Activated naive CD8-positive, alpha-beta T cell treated with anti-CD3 and anti-CD28 coated beads, Interleukin-2, amount 10 ng/mL, durations not matched to agents 7 days and 5 days (primary cell): ENCODE data around the gene HEPHL1. TPM values are rescaled to one million over a fixed set of nuclear protein-coding genes. Genes with fewer than 3 reads are reported as not detected.

Experiments used
- ATAC-seq: fragments of 150-1000 bp; cut with Tn5 transposase; one replicate; pipeline ENCODE4 v1.10.0; 2021; ENCODE audit warnings: low read depth, moderate library complexity
- POLR2A ChIA-PET: fragments of 350-600 bp; sonication (Branson Sonifier 250); formaldehyde crosslinking; loops from one replicate; lab custom pipeline; 2021; ENCODE audit warnings: antibody characterized with exemption; lab: Charles Lee
- DNase-seq: peaks from one replicate; pipeline ENCODE4 v3.0.0; 2021
- H3K27ac Mint-ChIP-seq: one replicate; pipeline ENCODE4 v1.8.0; 2022; ENCODE audit warnings: mild to moderate bottlenecking, mixed read lengths
- H3K27me3 Mint-ChIP-seq: one replicate; pipeline ENCODE4 v1.8.0; 2022; ENCODE audit warnings: mild to moderate bottlenecking, moderate library complexity, mixed read lengths
- H3K36me3 Mint-ChIP-seq: one replicate; pipeline ENCODE4 v1.8.0; 2021; ENCODE audit warnings: mild to moderate bottlenecking, mixed read lengths
- H3K4me1 Mint-ChIP-seq: one replicate; pipeline ENCODE4 v1.8.0; 2021; ENCODE audit warnings: mixed read lengths
- H3K4me3 Mint-ChIP-seq: one replicate; pipeline ENCODE4 v1.8.0; 2022; ENCODE audit warnings: mild to moderate bottlenecking, moderate library complexity, mixed read lengths
- H3K9me3 Mint-ChIP-seq: one replicate; pipeline ENCODE4 v1.8.0; 2021; ENCODE audit warnings: mixed read lengths
- total RNA-seq, 2 experiments: library from RNA; stranded (reverse); gene quantifications; one replicate each; pipeline ENCODE4 v1.2.3, GENCODE V29; 2021

The HEPHL1 gene
- total RNA-seq, 2 experiments from 2014 or later, result not detected

GRCh38 chr11:94068764-94069163, 47.6 kb downstream of the HEPHL1 start:
- Mint-ChIP-seq H3K27ac (no peak overlapping the region), H3K27me3 (peaks cover 7% of the 10 kb centered on the region), H3K9me3 (no peaks in the 10 kb centered on the region), H3K4me3 (no peak overlapping the region), H3K36me3 (no peaks in the 10 kb centered on the region), H3K4me1 (no peaks in the 10 kb centered on the region)
- POLR2A ChIA-PET, result no interaction called here
- ATAC-seq (no peak), DNase-seq (no peak)

DNA sequence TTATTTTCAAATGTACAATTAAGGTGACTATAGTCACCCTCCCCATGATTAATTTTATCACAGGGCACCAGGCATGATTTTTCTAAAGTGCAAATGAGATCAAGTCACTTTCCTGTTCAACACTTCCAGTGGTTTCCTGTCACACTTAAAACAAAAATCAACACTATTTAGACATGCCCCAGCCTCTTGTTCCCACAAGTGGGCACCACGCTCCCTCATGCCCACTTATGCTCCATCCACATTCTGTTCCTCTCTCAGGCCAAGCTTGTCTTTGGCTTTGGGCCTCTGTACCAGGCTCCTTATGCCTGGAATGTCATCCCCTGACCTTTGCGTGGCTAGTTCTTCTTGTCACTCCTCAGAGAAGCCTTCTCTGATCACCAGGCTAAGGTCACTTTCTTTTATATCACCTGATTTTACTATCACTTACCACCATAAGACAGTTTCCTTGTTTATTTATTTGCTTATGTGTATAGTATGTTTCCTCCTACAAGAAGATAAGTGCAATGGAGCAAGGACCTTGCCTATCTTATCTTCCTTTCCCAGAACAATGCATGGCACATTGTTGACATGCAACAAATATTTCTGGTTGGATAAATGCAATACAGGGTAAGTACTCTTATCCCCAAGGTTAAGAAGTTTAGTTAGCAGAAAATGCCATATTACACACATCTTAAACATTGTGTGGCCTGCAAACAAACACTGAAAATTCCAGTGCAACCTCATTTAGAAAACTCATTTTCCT, 56.6 kb downstream of the HEPHL1 start:
- Mint-ChIP-seq H3K27me3 (peaks cover 15% of the 10 kb centered on the region), H3K27ac (no peak overlapping the region), H3K4me3 (no peak overlapping the region), H3K36me3 (no peaks in the 10 kb centered on the region), H3K4me1 (no peaks in the 10 kb centered on the region), H3K9me3 (no peaks in the 10 kb centered on the region)
- ATAC-seq (no peak), DNase-seq (no peak)
- POLR2A ChIA-PET, result no interaction called here

GRCh38 chr11:94084164-94084563, 63.0 kb downstream of the HEPHL1 start:
- DNase-seq (no peak), ATAC-seq (no peak)
- Mint-ChIP-seq H3K27ac (no peak overlapping the region), H3K4me3 (no peak overlapping the region), H3K4me1 (no peaks in the 10 kb centered on the region), H3K36me3 (no peaks in the 10 kb centered on the region), H3K27me3 (peaks cover 14% of the 10 kb centered on the region), H3K9me3 (no peaks in the 10 kb centered on the region)
- POLR2A ChIA-PET, result no interaction called here

DNA sequence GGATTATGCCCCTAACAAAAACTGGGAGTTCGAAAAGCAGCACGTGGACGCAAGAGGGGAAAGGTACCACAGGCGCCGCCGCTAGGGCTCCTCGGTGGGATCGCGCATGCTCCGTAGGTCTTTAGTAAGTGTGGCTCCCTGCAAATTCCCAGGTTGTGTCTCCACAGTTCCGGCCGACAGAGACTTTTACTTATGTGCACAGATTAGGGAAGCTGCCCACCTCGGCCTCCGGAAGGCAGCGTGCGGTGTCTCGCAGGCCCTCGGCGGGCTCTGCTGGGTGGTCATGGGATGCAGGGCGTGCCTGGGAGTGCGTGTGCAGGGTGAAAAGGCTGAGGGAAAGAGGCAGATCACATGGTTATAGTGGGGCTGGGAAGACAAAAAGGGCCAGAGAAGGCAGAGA, 67.8 kb downstream of the HEPHL1 start:
- no peak overlapping the region for H3K4me3 Mint-ChIP-seq
- H3K27ac Mint-ChIP-seq, result no peak overlapping the region
- no peaks in the 10 kb centered on the region for H3K9me3 Mint-ChIP-seq
- H3K4me1 Mint-ChIP-seq, result no peaks in the 10 kb centered on the region
- ATAC-seq (no peak), DNase-seq (no peak)
- H3K36me3 Mint-ChIP-seq, result no peaks in the 10 kb centered on the region
- POLR2A ChIA-PET, result no interaction called here
- peaks cover 5% of the 10 kb centered on the region for H3K27me3 Mint-ChIP-seq

GRCh38 chr11:94089341-94089740, 68.2 kb downstream of the HEPHL1 start:
- H3K27ac Mint-ChIP-seq, result no peak overlapping the region
- POLR2A ChIA-PET, result no interaction called here
- H3K4me3 Mint-ChIP-seq, result no peak overlapping the region
- no peak for DNase-seq
- ATAC-seq, result no peak
- H3K9me3 Mint-ChIP-seq, result no peaks in the 10 kb centered on the region
- peaks cover 5% of the 10 kb centered on the region for H3K27me3 Mint-ChIP-seq
- H3K36me3 Mint-ChIP-seq, result no peaks in the 10 kb centered on the region
- no peaks in the 10 kb centered on the region for H3K4me1 Mint-ChIP-seq

GRCh38 chr11:94090401-94090800, 69.2 kb downstream of the HEPHL1 start:
- POLR2A ChIA-PET, result no interaction called here
- ATAC-seq (no peak), DNase-seq (no peak)
- Mint-ChIP-seq H3K36me3 (no peaks in the 10 kb centered on the region), H3K27ac (no peak overlapping the region), H3K4me3 (no peak overlapping the region), H3K27me3 (peaks cover 5% of the 10 kb centered on the region), H3K4me1 (no peaks in the 10 kb centered on the region), H3K9me3 (no peaks in the 10 kb centered on the region)

- Mint-ChIP-seq H3K27me3 (peaks cover 7% of the 10 kb centered on the region), H3K4me1 (no peaks in the 10 kb centered on the region), H3K4me3 (no peak overlapping the region), H3K27ac (no peak overlapping the region), H3K9me3 (no peaks in the 10 kb centered on the region), H3K36me3 (no peaks in the 10 kb centered on the region)
- POLR2A ChIA-PET, result no interaction called here
- ATAC-seq, result no peak
- DNase-seq, result no peak
Measured at GRCh38 chr11:94091091-94091490, 69.9 kb downstream of the HEPHL1 start.

DNA sequence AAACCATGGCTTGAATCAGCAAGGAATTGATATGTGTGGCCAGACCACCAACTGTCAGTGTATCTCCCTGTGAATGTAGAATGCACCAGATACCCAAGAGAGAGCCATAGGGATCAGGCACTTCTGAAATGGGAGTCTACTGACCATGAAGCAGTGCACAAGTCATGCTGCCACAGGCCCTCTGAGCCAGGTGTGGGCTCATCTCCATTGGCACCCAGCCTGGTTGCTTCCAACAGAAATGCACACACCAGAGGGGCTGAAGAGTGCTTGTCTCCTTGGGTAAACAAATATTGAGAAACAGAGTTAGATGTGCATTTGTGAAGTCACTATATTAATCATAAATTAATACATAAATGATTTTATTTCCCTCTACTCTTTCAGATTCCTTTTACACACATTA, 79.1 kb downstream of the HEPHL1 start:
- POLR2A ChIA-PET, result no interaction called here
- Mint-ChIP-seq H3K4me1 (no peaks in the 10 kb centered on the region), H3K27me3 (peaks cover 6% of the 10 kb centered on the region), H3K36me3 (no peaks in the 10 kb centered on the region), H3K27ac (no peak overlapping the region), H3K9me3 (no peaks in the 10 kb centered on the region), H3K4me3 (no peak overlapping the region)
- no peak for DNase-seq
- no peak for ATAC-seq

- Mint-ChIP-seq H3K4me3 (no peak overlapping the region), H3K27me3 (peaks cover 12% of the 10 kb centered on the region), H3K36me3 (no peaks in the 10 kb centered on the region), H3K4me1 (no peaks in the 10 kb centered on the region), H3K27ac (no peak overlapping the region), H3K9me3 (no peaks in the 10 kb centered on the region)
- ATAC-seq, result no peak
- no peak for DNase-seq
- POLR2A ChIA-PET, result no interaction called here
Measured at GRCh38 chr11:94103471-94103870, 82.3 kb downstream of the HEPHL1 start.

GRCh38 chr11:94104734-94105133, 83.6 kb downstream of the HEPHL1 start:
- Mint-ChIP-seq H3K4me1 (no peaks in the 10 kb centered on the region), H3K36me3 (no peaks in the 10 kb centered on the region), H3K27ac (no peak overlapping the region), H3K9me3 (no peaks in the 10 kb centered on the region), H3K27me3 (peaks cover 12% of the 10 kb centered on the region), H3K4me3 (no peak overlapping the region)
- ATAC-seq (no peak), DNase-seq (no peak)
- POLR2A ChIA-PET, result no interaction called here

DNA sequence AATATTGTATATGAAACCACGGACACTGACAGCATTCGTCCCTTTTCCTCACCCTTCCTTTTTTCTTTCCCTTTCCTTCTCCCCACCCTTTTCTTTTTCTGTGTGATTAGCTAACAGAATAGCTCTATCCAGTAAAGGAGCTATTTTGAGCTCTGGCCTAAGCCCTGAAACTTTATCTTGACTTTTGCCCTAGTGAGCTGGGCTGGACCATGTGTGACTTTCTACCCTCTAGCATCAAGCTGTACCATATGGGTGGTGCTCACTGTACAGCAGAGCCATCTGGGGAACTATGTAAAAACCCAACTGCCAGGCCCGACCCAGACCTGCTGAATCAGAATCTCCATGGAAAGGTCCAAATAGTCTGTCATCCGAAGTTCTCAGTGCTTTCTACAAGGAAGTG, 85.6 kb downstream of the HEPHL1 start:
- H3K27ac Mint-ChIP-seq, result no peak overlapping the region
- H3K4me1 Mint-ChIP-seq, result no peaks in the 10 kb centered on the region
- no peaks in the 10 kb centered on the region for H3K36me3 Mint-ChIP-seq
- no peak for DNase-seq
- POLR2A ChIA-PET, result no interaction called here
- ATAC-seq, result no peak
- no peaks in the 10 kb centered on the region for H3K9me3 Mint-ChIP-seq
- no peak overlapping the region for H3K4me3 Mint-ChIP-seq
- H3K27me3 Mint-ChIP-seq, result peaks cover 24% of the 10 kb centered on the region

- no peak for ATAC-seq
Measured at GRCh38 chr11:94107363-94107762, 86.2 kb downstream of the HEPHL1 start.

GRCh38 chr11:94111241-94111640, 90.1 kb downstream of the HEPHL1 start:
- POLR2A ChIA-PET, result no interaction called here
- H3K36me3 Mint-ChIP-seq, result no peaks in the 10 kb centered on the region
- no peaks in the 10 kb centered on the region for H3K9me3 Mint-ChIP-seq
- no peak overlapping the region for H3K4me3 Mint-ChIP-seq
- H3K27me3 Mint-ChIP-seq, result peaks cover 35% of the 10 kb centered on the region
- DNase-seq, result no peak
- no peak for ATAC-seq
- H3K4me1 Mint-ChIP-seq, result no peaks in the 10 kb centered on the region
- H3K27ac Mint-ChIP-seq, result no peak overlapping the region

More at GRCh38 chr11:94107363-94107762, 86.2 kb downstream of the HEPHL1 start:
- Mint-ChIP-seq H3K4me1 (no peaks in the 10 kb centered on the region), H3K9me3 (no peaks in the 10 kb centered on the region), H3K27me3 (peaks cover 26% of the 10 kb centered on the region), H3K36me3 (no peaks in the 10 kb centered on the region), H3K4me3 (no peak overlapping the region), H3K27ac (no peak overlapping the region)
- DNase-seq, result no peak
- POLR2A ChIA-PET, result no interaction called here

GRCh38 chr11:94111660-94112059, 90.5 kb downstream of the HEPHL1 start:
- no peaks in the 10 kb centered on the region for H3K4me1 Mint-ChIP-seq
- POLR2A ChIA-PET, result no interaction called here
- H3K9me3 Mint-ChIP-seq, result no peaks in the 10 kb centered on the region
- H3K27ac Mint-ChIP-seq, result no peak overlapping the region
- H3K27me3 Mint-ChIP-seq, result peaks cover 35% of the 10 kb centered on the region
- ATAC-seq (no peak), DNase-seq (no peak)
- no peak overlapping the region for H3K4me3 Mint-ChIP-seq
- H3K36me3 Mint-ChIP-seq, result no peaks in the 10 kb centered on the region
